Stimulated activated CD4-positive, alpha-beta T cell treated with anti-CD3 and anti-CD28 coated beads, Interleukin-12 subunit alpha, Interleukin-12 subunit beta, amount 100 ng/mL, for 24 hours (primary cell): ENCODE results near the gene DNAJB2.

Experiments
- DNase-seq, 2 experiments: peaks; one replicate each; pipeline ENCODE4 v3.0.0-alpha.2; 2020; ENCODE audit warnings: low read depth in 2 of 2

DNAJB2 gene

GRCh38 chr2:219279151-219279915 lies at the start of gene DNAJB2:
DNAJB2 (plus strand) TSS chr2:219279366; CDS start chr2:219279834, 468 bp downstream.
- DNase-seq, result peak; percentile 98

DNA sequence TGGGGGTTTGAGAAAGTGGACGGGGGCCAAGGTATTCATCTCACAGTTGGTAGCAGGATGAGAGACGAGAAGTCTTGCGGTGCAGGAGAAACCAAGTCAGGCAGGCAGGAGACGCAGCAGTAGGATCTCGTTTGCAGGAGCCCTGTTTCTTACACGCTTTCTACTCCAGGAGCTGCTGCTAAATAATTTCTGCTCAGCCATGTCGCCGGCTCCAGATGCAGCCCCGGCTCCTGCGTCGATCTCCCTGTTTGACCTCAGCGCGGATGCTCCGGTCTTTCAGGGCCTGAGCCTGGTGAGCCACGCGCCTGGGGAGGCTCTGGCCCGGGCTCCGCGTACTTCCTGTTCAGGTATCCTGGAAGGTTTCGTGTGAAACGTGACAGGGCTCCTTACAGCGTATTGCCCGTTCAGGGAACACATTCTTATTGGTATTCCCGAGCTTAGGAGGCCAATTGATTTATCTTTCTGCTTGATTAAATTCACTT lies 49.1 kb upstream of the DNAJB2 start:
- peak in 1 of 2 experiments; percentile 64 for DNase-seq

- DNase-seq, result no peak
Observed at GRCh38 chr2:219234331-219234730, 44.8 kb upstream of the DNAJB2 start.

DNA sequence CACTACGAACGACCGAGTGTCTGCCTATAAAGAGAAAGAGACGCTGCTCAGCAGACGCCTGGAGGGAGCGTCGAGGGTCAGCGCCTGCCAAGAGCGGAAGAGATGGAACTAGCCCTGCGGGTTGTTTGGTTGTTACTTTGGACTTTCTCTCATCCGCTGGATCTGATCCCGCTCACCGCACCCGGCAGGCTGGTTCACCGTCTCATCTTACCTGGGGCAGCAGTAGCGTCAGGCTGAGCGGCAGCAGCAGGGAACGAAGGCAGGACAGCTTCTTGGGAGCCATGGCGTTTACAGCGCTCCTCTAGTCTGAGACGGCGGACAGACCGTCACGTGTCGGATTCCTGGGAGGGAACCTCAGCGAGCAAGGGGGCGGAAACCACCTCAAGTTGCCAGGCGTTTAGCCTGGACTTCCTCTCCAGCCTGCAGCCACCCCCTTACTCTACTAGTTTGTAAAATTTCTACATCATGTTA lies 35.8 kb upstream of the DNAJB2 start:
- DNase-seq, result no peak

DNA sequence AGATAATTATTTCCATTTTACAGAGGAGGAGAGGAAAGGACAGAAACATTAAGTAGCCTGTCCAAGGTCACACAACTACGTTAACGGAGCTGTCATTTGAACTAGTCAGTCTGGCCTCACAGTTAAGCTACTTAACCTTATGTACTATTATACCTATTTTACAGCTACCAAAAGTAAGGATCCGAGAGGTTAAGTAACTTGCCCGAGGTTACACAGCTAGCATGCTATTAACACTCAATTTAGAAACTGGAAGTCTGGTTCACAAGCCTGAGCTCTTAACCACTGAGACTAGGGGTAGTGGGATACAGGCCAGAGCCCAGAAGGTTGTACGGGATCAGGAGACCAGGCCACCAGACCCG lies 34.4 kb upstream of the DNAJB2 start:
- DNase-seq, result no peak

DNA sequence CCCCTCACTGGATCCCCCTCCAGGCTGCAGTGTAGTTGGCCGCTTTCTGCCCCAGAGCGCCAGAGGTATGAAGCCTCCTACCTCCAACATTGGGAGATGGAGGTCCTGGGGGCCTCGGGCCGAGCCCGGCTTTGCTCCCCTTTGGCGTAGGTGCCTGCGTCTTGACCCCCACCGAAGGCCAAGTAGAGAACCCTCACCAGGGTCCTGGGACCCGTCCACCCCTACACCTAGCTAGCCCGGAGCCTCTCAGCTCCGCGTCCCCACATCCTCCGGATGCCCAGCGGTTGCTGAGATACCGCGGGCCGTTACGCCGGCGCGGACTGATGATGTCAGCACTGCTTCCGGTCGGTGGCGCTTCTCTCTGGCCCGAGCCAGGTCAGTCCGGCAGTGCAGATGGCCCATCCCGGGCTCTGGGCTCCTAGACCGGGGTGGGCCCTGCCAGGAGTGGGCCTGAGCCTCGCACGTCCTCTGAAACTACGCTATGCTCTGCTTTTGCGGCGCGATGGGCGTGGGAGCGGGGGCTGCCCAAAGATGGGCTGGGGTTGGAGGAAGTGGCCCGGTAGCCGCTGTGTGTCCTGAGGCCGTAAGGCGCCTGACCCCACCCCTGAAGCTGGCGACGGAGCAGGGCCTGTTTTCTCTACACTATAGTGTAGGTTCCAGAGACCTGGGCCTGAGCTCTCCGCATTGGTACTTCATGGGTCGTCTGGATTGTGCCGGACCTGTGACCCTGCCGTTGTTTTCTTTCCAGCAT lies 33.8 kb upstream of the DNAJB2 start, which contains the start of the genes GLB1L and STK16:
TSS of gene GLB1L (minus strand) at position 297 of the 751 bp plus-strand sequence. CDS start 1,871 bp downstream, outside the sequence.
TSS of gene STK16 (plus strand) at position 332 of the 751 bp plus-strand sequence. CDS start 521 bp downstream, outside the sequence.
- DNase-seq, result peak; percentile 84 to 88

DNA sequence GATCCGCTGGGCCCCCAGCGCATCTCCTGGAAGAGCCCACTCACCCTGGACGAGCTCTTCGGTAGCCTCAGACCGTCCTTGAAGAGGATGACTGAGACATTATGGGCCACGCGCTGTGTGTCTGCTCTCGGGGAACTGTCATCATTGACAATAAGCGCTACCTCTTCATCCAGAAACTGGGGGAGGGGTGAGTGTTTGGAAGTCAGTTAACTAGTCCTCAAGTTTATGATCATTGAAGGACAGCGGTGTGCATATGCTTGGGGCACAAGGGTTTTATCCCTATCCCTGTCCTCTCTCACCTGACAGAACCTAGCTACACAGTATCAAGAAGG lies 33.3 kb upstream of the DNAJB2 start:
- DNase-seq, result no peak

GRCh38 chr2:219246559-219246958 lies 32.6 kb upstream of the DNAJB2 start:
- DNase-seq, result no peak

DNA sequence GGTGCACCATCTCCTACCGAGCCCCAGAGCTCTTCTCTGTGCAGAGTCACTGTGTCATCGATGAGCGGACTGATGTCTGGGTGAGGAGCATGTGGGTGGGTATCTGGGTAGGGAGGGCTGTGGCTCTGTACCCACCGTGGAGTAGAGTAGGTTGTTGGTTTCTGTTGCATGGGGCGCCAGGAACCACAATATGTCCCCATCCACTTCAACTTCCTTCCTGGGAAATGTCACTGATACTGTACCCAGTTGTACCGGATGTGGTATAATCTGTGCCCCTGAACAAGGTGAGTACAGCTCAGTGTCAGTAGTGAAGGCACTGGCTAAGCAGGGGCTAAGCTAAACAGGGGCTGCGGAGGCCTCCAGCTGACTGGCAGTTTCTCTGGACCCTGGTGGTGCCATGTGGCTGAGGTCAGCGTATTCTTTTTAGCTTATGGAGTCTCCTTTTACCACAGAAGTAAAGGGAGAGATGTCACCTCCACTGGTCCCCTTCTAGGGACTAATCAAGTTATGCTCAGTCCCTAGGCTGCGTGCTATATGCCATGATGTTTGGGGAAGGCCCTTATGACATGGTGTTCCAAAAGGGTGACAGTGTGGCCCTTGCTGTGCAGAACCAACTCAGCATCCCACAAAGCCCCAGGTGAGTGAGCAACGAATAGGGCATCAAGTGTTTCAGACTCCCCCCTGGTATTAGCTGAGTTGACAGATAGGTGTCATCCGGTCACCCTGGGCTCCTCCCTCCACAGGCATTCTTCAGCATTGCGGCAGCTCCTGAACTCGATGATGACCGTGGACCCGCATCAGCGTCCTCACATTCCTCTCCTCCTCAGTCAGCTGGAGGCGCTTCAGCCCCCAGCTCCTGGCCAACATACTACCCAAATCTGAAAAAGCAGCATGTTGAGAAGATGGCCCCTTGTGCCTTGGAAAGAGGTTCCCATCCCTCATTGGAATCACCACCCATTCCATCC lies 31.2 kb upstream of the DNAJB2 start:
- DNase-seq, result peak in 1 of 2 experiments; percentile 43

GRCh38 chr2:219248845-219249202 lies 30.3 kb upstream of the DNAJB2 start:
- no peak for DNase-seq

GRCh38 chr2:219249203-219249980 lies 29.8 kb upstream of the DNAJB2 start:
- DNase-seq, result peak in 1 of 2 experiments; percentile 35

DNA sequence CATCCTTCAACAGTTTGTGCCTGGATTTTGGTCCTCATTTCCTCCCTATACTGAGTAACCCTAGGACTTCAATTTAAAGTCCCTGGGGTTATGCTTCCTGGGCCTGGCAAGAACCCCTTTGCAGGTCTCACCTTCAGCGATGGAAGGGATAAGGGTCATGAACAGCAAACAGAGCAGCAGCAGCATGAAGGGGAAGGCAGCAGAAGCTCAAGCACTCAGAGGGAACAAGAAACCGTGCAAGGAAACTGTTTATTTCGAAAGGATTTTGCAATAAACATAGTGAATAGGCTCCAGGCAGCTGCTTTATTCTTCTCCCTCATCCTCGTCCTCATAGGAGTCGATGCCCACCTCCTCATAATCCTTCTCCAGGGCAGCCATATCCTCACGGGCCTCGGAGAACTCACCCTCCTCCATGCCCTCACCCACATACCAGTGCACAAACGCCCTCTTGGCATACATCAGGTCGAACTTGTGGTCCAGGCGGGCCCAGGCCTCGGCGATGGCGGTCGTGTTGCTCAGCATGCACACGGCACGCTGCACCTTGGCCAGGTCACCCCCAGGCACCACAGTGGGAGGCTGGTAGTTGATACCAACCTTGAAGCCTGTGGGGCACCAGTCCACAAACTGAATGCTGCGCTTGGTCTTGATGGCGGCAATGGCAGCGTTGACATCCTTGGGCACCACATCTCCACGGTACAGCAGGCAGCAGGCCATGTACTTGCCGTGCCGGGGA lies 29.0 kb upstream of the DNAJB2 start:
- no peak for DNase-seq

- no peak for DNase-seq
Observed at GRCh38 chr2:219251656-219252055, 27.5 kb upstream of the DNAJB2 start.

- no peak for DNase-seq
Observed at GRCh38 chr2:219252084-219252483, 27.1 kb upstream of the DNAJB2 start.

DNA sequence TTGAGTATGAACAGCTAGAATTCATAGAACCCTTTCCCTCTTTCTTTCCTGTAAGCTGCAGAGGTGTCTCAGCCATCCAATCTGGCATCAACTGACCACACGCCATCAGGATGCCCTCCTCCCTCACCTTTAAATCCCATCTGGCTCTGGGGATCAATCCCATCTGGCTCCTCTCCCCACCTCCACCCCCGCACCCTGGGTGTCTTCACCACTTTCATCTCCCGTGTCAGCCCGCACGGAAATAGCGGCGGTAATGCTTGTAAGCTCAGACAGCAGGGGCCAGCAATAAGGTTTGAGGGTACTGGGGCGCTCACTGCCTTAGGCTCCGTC lies 26.6 kb upstream of the DNAJB2 start:
- DNase-seq, result no peak

GRCh38 chr2:219252900-219253752 lies 26.0 kb upstream of the DNAJB2 start, which contains the start of gene TUBA4B:
TUBA4B (plus strand) TSS chr2:219253243; CDS start chr2:219253408, 165 bp downstream.
- peak in 1 of 2 experiments; percentile 53 for DNase-seq

DNA sequence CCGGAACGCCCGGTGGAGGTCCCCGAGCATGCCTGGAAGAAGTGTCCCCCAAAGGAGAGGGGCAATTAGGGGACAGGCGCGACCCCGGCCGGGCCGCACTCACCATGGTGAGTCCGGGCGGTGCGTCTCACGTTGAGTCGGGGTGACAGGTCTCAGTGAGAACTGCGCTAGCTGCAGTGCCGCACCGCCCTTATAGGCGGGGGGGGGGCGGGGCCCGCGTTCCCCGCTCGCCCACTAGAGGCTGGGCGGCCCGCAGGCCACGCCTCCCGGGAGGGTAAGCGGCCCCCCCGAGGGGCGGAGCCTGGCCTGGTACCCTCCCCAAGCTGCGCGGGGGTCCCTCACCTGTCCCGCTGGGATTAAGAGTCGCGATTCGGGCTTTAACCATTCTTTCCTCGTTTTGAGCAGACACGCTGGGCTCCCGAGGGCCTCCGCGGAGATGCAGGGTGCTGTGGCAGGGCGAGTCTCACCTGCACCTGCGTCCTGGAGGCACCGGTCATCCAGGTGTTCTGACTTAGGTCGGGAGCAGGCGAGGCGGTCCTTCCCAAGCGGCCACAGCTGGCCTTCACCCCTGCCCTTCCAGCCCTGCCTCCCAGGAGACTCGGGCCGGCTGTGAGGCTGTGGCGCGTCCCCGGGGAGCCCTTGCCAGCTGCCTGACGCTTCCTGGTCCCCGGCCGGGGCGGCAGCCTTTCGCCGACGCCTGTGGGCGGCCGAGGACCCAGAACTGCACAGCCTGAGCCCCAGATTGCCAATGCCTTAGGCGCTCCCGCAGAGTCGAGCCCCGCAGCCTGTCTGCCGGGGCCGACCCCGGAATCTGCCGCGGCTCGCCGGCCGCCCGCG lies 25.2 kb upstream of the DNAJB2 start, which contains the start of gene TUBA4A:
TSS of gene TUBA4A (minus strand) at position 166 of the 837 bp plus-strand sequence. CDS start at position 106, 60 bp downstream.
- peak; percentile 77 to 87 for DNase-seq

DNA sequence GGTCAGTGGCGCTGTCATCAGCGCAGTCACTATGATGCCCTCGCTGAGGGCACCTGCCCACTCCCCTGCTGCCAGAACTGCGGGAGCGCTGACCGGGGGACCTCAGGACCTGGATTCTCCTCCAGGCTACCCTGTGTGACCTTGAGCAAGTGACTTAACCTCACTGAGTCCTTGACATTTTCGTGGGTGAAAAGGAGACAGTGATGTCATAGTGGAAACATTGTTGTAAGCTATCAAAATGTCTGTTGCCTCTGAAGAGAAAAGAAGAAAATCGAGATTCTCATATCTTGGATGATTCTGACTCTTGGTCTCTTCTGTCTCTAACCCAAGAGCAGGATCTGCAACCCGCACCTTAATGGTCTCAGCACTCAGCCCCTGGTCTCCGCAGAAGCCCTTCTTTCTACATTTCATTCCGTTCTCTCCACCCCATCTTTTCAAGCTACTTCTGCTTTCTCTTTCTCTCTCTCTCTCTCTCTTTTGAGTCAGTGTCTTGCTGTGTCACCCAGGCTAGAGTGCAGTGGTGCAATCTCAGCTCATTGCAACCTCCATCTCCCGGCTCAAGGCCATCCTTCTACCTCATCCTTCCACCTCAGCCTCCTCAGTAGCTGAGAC lies 24.5 kb upstream of the DNAJB2 start:
- DNase-seq, result no peak
